GM12891 (cell line): ENCODE results near the gene RHBDD1.

Source experiments
- DNase-seq: peaks from one replicate; pipeline ENCODE4 v3.0.0; 2011; ENCODE audit warnings: low spot score; ENCODE audit not compliant: insufficient read length
- FAIRE-seq: peaks from 2 replicates; lab custom pipeline; 2011; peaks lifted over from hg19 to GRCh38; lab: Jason Lieb, UNC
- PAX5 ChIP-seq: IDR thresholded peaks from 2 replicates; pipeline ENCODE4 v1.6.1; 2011; ENCODE audit warnings: low read length, moderate library complexity, mild to moderate bottlenecking; ENCODE audit not compliant: insufficient read depth, severe bottlenecking
- POLR2A ChIP-seq: IDR thresholded peaks from 2 replicates; pipeline ENCODE4 v1.6.1; 2011; ENCODE audit warnings: low read depth, low read length, control low read depth
- POLR2AphosphoS5 ChIP-seq: IDR thresholded peaks from 2 replicates; pipeline ENCODE4 v1.6.1; 2011; ENCODE audit warnings: low read depth, low read length, control low read depth
- POU2F2 ChIP-seq: IDR thresholded peaks from 2 replicates; pipeline ENCODE4 v1.6.1; 2011; ENCODE audit warnings: low read depth, mild to moderate bottlenecking, control low read depth, low read length, moderate library complexity
- SPI1 ChIP-seq: IDR thresholded peaks from 2 replicates; pipeline ENCODE4 v1.6.1; 2011; ENCODE audit warnings: low read depth, low read length, control low read depth
- TAF1 ChIP-seq: IDR thresholded peaks from 2 replicates; pipeline ENCODE4 v1.6.1; 2011; ENCODE audit warnings: low read depth, low read length, control low read depth

The RHBDD1 gene

DNA sequence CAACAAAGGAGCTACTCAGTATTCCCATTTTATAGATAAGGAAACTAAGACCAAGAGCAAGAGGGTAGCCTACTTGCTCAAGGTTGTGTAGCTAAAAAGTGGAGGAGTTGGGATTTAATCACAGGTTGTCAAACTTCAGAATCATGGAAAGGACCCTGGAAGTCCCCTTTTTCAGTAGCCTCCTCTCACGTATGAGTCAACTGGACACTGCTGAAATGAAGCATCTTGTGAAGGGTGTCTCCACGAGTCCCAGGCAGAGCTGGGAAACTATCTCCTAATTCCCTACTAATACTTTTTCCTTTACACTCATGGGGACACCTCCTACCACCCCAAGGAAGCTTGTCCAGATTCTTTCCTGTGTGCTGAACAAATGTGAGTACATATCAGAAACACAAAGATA is 155.8 kb downstream of the RHBDD1 start:
- FAIRE-seq (no peak), DNase-seq (no peak)
- TF ChIP-seq POLR2AphosphoS5 (no peak), POU2F2 (no peak), PAX5 (no peak), POLR2A (no peak), SPI1 (no peak), TAF1 (no peak)

DNA sequence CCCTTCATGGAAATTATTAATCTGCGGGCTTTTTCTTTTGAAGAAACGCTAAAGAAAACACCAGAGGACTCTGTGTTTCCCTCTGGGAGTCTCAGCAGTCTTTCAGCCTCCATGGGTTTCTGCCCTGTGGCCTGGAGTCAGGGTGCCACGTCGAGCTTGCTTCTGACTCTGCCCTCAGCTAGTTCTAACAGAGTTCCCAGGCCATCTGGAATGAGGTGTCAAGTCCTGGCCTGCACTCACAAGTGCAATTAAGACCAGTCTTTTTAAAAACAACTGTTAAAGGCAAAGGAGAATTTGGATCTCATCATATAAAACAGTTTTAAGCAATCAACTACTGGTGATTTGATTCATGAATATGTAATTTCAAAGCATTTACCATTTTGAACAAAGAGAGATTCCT is 157.3 kb downstream of the RHBDD1 start:
- TF ChIP-seq POLR2AphosphoS5 (no peak), TAF1 (no peak), POU2F2 (no peak), PAX5 (no peak), SPI1 (no peak), POLR2A (no peak)
- DNase-seq = no peak
- no peak for FAIRE-seq

DNA sequence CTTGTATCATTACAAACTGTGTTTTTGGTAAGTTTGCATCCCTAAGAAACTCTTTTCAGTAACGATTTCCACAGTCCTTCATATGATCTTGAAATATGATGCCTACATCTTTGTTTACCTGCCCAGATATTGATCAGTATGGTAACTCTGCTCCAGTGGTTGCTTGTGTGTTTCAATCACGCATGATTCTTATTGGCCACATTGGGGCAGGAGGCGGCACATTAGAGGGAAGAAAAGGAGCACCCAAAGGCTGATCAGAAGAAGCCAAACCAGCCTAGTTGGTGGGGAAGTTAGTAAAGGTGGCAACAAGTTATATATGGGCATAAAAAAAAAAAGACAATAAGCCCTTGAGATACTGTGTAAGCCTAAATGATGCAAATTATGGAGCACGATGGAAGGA is 158.9 kb downstream of the RHBDD1 start:
- DNase-seq = no peak
- TF ChIP-seq SPI1 (no peak), POLR2AphosphoS5 (no peak), POLR2A (no peak), POU2F2 (no peak), PAX5 (no peak), TAF1 (no peak)
- FAIRE-seq = peak; percentile 40

DNA sequence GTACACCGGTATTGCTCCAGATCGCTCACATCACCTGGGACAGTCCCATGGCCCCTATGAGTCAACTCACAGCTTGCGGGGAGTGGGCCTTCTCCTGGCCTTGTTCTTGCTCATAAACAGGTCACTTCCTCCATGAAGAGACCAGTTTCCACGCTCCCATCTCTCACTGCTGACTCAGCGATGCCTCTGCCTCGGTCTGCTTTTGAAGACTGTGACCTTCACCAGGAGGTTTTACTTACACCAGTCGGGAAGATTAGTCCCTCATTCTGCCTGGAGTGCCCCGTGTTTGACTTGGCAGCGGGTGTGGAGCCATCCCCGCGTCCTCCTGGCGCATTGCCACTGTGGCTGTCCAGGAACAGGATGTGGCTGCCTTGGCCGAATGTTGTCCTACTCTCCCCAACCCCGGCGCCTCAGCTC is 159.8 kb downstream of the RHBDD1 start:
- no peak for FAIRE-seq
- no peak for DNase-seq
- TF ChIP-seq SPI1 (no peak), POU2F2 (no peak), TAF1 (no peak), PAX5 (no peak), POLR2AphosphoS5 (no peak), POLR2A (no peak)

DNA sequence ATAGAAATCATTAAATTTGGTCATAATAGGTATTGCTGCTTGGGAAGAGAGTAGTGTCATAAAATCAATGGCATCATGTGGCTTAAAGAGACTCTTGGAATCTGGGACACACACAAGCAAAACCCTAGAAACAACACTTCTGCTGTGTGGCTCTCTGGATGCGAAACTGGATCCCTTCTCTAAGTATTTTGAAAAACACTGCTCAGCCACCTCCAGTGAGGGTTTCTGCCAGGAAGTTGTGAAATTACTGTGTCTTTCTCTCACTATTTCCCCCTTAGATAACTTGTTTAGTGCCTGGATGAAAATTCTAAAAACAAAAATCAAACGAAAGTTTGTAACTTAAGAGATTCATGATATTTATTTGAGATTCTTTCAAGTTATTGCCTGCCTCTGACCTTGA is 163.8 kb downstream of the RHBDD1 start:
- no peak for DNase-seq
- FAIRE-seq = no peak
- TF ChIP-seq POLR2AphosphoS5 (no peak), POLR2A (no peak), PAX5 (no peak), TAF1 (no peak), SPI1 (no peak), POU2F2 (no peak)

DNA sequence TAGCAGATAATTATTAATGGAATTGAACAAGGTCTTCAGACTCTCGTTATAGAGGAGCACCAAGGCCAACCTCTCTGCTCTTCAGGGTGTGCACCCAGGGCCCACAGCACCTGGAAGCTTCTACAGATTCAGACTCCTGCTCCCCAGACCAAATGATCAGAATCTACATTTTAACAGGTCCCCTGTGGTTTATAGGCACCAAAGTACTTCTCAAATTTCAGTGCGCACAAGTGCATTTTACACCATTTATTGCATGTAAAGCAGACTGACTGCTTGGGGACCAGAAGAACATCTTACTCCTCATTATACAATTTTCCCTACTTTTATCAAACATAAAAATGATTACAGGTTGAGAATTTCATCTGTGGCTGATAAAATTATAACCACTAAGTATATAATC is 164.3 kb downstream of the RHBDD1 start:
- FAIRE-seq = no peak

DNA sequence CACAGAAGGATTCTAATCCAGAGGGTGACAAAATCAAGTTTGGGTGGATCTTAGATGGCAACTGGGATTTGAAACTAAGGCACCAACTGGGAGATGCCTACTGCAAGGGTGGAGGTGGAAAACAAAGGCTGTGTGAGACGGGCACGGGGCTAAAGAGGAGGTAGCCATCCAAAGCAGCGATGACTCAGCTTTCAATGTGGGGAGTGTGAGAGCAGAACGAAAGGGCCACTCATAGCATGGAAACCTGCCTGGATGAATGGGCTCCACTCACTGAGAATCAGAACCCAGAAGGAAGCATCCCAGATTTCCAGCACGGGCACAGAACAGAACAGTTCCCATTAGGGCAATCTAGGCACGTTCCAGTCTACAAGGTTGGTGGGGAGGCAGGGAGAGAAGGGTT is 168.6 kb downstream of the RHBDD1 start:
- DNase-seq (no peak), FAIRE-seq (no peak)
- TF ChIP-seq SPI1 = no peak
- no peak for TF ChIP-seq POLR2A
- no peak for TF ChIP-seq POLR2AphosphoS5
- TF ChIP-seq PAX5 = no peak
- TF ChIP-seq POU2F2 = no peak
- TF ChIP-seq TAF1 = no peak

More for the DNA sequence above, 164.3 kb downstream of the RHBDD1 start:
- no peak for DNase-seq
- TF ChIP-seq POLR2A (no peak), TAF1 (no peak), PAX5 (no peak), SPI1 (no peak), POLR2AphosphoS5 (no peak), POU2F2 (no peak)

DNA sequence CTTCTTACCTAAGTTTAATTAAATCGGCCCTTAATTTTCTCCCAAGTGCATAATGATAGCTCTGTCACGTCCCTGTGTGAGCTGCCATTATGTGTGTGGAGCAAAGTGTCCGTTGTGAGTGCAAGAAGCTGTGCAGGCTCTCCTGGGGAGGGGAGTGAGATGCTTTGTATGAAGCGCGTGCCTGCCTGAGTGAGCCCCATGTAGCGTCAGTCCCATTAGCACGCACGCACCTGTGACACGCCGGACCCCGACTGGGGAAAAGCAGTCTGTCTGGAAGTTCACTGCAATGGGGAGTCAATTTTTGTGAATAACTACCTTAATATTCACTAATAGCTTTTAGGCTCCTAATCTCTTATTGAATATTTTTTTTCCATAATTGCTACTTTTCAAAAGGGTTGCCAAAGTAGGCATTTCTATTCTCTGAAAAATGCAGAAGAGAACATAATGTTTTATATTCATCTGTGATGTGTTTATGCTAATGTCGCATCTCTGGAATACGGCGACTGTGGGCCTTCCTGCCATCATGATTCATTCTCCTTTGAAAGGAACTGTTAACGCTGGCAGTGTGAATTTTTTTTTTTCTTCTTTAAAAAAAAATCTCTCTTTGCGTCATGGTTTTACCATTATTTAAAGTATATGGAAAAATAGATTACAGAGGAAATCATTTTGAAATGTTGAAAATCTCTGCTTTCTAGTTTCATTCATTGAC is 170.5 kb downstream of the RHBDD1 start:
- DNase-seq = no peak
- TF ChIP-seq SPI1 = no peak
- TF ChIP-seq TAF1 = no peak
- no peak for TF ChIP-seq POLR2A
- no peak for TF ChIP-seq PAX5
- TF ChIP-seq POU2F2 = no peak
- TF ChIP-seq POLR2AphosphoS5 = no peak
- FAIRE-seq = no peak

DNA sequence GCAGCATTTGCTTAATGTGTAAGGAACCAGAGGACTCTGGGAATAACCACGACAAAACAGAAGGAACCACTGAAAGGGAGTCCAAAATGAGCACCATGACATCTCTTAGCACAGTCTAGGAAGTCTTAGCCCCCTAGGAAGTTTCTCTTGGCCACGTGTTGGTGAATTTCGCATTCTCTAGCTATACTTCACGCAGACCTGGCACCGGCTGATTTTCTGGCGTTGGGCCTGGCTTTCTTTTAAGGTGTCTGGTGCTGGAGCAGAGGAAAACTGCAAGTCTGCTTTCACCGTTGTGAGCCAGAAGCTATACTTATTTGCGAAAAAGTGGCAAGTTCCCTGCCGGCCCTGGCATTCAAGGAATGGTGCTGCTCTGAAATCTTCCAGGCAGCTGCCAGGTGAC is 171.3 kb downstream of the RHBDD1 start:
- DNase-seq = no peak
- FAIRE-seq = no peak
- TF ChIP-seq POLR2AphosphoS5 (no peak), POLR2A (no peak), POU2F2 (no peak), SPI1 (no peak), PAX5 (no peak), TAF1 (no peak)

DNA sequence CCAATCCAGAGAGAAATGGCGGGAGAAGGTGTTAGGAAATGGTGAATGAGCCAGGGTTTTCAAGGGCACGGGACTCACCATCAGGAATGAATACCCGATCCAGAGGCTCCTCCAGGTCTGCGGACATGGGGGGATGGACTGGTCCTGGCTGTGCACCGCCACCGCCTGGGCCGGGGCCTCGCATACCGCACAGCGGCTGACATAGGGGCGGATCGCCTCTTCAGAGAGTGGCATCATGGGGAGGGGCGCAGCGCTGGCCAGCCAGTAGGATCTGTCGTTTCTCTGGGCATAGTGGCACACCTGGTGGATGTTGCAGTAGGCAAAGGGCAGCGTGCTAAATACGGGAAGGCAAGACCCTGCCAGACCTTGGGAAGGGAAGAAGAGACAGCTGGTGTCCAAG is 172.1 kb downstream of the RHBDD1 start:
- TF ChIP-seq SPI1 = no peak
- TF ChIP-seq TAF1 = no peak
- TF ChIP-seq POU2F2 = no peak
- TF ChIP-seq POLR2AphosphoS5 = no peak
- no peak for TF ChIP-seq POLR2A
- TF ChIP-seq PAX5 = no peak
- FAIRE-seq (no peak), DNase-seq (no peak)
